Sigmoid colon (tissue), 3 donors: ENCODE results near the gene TRIM45.

Source experiments
- POLR2A ChIP-seq, 2 donors: fragments of 450-650 bp; IDR thresholded peaks; one replicate each; pipeline ENCODE4 v1.6.1; 2016; ENCODE audit warnings: antibody characterized with exemption in 2 of 2, mild to moderate bottlenecking in 2 of 2, moderate library complexity in 2 of 2
- TF ChIP-seq, protein P1 (sequence below), 4 experiments: fragments of 450-650 bp in 3 of 4; fragments of 200-600 bp in 1 of 4; IDR thresholded peaks; one replicate each; pipeline ENCODE4 v1.5.1; 2016 to 2019; ENCODE audit warnings: antibody characterized with exemption in 4 of 4, mild to moderate bottlenecking in 3 of 4, moderate library complexity in 2 of 4

DNA sequence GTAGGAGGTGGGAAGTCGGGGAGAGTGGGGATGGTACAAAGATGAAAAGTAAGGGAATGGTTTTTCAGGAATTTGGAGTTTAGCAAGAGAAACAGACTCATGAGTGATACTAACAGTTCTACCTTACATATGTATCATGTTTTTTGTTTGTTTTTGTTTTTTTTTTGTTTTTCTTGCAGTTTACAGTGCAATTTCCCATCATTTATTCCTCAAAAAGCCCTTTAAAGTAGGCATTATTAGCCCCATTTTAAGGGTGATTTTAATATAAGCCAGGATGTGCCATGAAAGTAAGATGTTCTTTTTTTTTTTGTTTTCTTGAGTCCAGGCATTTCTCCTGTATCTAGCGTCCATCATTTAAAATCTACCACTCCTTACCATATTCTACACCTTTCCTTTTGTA lies 13.8 kb upstream of the TRIM45 start:
- TF ChIP-seq, protein P1, sequence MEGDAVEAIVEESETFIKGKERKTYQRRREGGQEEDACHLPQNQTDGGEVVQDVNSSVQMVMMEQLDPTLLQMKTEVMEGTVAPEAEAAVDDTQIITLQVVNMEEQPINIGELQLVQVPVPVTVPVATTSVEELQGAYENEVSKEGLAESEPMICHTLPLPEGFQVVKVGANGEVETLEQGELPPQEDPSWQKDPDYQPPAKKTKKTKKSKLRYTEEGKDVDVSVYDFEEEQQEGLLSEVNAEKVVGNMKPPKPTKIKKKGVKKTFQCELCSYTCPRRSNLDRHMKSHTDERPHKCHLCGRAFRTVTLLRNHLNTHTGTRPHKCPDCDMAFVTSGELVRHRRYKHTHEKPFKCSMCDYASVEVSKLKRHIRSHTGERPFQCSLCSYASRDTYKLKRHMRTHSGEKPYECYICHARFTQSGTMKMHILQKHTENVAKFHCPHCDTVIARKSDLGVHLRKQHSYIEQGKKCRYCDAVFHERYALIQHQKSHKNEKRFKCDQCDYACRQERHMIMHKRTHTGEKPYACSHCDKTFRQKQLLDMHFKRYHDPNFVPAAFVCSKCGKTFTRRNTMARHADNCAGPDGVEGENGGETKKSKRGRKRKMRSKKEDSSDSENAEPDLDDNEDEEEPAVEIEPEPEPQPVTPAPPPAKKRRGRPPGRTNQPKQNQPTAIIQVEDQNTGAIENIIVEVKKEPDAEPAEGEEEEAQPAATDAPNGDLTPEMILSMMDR (IDR thresholded peaks at IDR 0.05) = no peak
- TF ChIP-seq POLR2A (IDR thresholded peaks at IDR 0.05) = no peak
